GM19240 (cell line): ENCODE data around the gene ZCCHC18.

Experiments
- DNase-seq: peaks from one replicate; pipeline ENCODE4 v3.0.0; 2011; ENCODE audit warnings: low spot score; ENCODE audit not compliant: insufficient read length

The ZCCHC18 gene

GRCh38 chrX:104130808-104131207, 18.5 kb downstream of the ZCCHC18 start:
- DNase-seq, result no peak

GRCh38 chrX:104134583-104135261, 22.4 kb downstream of the ZCCHC18 start:
- no peak for DNase-seq

GRCh38 chrX:104135677-104136076, 23.4 kb downstream of the ZCCHC18 start:
- DNase-seq, result no peak

GRCh38 chrX:104136241-104137019, 24.1 kb downstream of the ZCCHC18 start:
- peak; percentile 52 for DNase-seq

GRCh38 chrX:104137496-104137895, 25.2 kb downstream of the ZCCHC18 start:
- DNase-seq, result no peak

- no peak for DNase-seq
Observed at GRCh38 chrX:104141087-104141760, 28.9 kb downstream of the ZCCHC18 start.

GRCh38 chrX:104151037-104151436, 38.7 kb downstream of the ZCCHC18 start:
- DNase-seq, result no peak

GRCh38 chrX:104156630-104157529, 44.6 kb downstream of the ZCCHC18 start, which contains the start of gene SLC25A53:
Gene SLC25A53 (minus strand): TSS chrX:104157009. CDS start chrX:104105257, 51,752 bp downstream.
- peak; percentile 8 for DNase-seq
